Measurements from ENCODE around the gene TLR5. TPM values are rescaled to one million over a fixed set of nuclear protein-coding genes. Genes with fewer than 3 reads are reported as not detected.

TLR5 gene
- total RNA-seq, 2 donors from 2014 or later: 1.3 to 3.5 TPM

- ATAC-seq (peak; percentile 58), DNase-seq (peak; percentile 43 to 74)
- intact Hi-C loops (cut with DNase I, micrococcal nuclease): no loop called here
Measured at GRCh38 chr1:223129229-223129901, 13.7 kb downstream of the TLR5 start.

GRCh38 chr1:223126741-223127140, 16.3 kb downstream of the TLR5 start:
- intact Hi-C loops (cut with DNase I, micrococcal nuclease): no loop called here
- DNase-seq: no peak
- ATAC-seq: no peak

DNA sequence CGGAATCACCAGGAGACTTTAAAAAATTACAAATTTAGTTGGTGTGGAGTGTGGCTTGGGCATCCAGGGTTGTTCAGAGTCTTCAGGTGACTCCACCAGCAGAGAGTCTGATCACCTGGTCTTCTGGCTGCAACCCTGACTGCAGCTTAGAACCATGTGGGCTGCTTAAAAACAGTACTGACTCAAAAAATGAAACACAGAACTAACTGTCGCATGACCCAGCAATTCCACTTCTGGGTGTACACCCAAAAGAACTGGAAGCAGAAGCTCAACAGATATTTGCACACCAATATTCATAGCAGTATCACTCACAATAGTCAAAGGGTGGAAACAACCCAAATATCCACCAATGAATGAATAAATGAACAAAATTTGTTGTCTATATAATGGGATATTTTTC, 17.3 kb downstream of the TLR5 start:
- intact Hi-C loops (cut with DNase I, micrococcal nuclease): no loop called here
- DNase-seq: no peak

DNA sequence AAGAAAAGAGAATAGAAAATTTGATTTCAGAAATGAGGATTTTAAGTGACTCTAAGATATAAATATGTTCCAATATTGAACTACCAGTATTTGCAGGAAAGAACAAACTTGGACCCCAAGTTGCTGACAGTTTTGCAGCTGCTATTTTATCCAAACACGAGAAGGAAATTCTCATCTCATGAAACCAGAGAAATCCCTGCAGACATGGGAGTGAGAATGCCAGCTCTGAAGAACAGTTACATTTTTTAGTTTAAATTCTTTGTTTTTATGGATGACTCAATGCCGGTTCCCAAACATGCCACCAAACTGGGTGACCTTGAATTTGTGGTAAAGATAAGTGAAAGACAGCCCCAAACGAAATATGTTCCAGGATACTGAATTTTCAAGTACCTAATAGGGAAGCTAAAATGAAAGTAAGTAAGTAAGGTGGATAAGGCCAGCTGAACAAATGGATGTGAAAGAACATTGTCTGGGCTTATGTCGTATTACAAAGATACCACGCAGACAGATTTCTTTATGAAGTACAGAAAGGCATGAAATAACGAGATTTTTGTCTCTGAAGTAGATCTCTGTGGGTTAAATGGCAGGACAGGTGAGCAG, 19.9 kb downstream of the TLR5 start:
- ATAC-seq: peak; percentile 34
- no peak for DNase-seq
- intact Hi-C loops (cut with DNase I, micrococcal nuclease): no loop called here

More for the DNA sequence above, 17.3 kb downstream of the TLR5 start:
- no peak for ATAC-seq

DNA sequence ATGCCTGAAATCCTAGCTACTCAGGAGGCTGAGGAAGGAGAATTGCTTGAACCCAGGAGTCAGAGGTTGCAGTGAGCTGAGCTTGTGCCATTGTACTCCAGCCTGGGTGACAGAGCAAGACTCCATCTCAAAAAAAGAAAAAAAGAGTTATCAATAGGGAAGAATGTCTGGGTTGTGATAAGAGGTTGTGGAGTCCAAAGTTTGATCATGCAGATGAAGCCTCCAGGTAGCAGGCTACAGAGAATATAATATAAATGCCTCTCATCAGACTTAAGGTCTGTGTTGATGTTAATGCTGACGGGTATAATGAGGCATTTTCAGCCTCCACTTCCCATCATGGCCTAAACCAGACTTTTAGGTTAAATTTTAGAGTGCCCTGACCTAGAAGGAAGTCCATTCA, 24.6 kb downstream of the TLR5 start:
- intact Hi-C loops (cut with DNase I, micrococcal nuclease): no loop called here

GRCh38 chr1:223116950-223117349, 26.1 kb downstream of the TLR5 start:
- intact Hi-C loops (cut with DNase I, micrococcal nuclease): no loop called here
- no peak for DNase-seq
- ATAC-seq: no peak

More for the DNA sequence above, 24.6 kb downstream of the TLR5 start:
- ATAC-seq (no peak), DNase-seq (no peak)

DNA sequence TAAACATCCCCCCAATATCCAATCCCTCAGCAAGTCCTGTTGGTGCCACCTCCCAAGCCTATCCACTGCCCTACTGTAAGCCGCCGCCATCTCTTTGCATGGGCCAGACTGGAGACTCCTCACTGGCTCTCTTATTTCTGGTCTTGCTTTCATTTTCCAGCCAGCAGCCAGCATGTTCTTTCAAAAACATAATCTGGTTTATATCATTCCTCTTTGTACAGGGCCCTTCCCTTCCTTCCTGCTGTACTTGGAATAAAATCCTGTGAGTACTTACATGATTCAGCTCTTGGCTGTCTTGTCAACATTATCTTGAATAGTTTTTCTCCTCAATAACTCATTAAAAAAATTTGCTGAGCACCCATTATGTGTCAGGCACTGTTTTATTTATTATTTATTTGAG, 28.2 kb downstream of the TLR5 start:
- DNase-seq (no peak), ATAC-seq (no peak)
- intact Hi-C loops (cut with DNase I, micrococcal nuclease): no loop called here

DNA sequence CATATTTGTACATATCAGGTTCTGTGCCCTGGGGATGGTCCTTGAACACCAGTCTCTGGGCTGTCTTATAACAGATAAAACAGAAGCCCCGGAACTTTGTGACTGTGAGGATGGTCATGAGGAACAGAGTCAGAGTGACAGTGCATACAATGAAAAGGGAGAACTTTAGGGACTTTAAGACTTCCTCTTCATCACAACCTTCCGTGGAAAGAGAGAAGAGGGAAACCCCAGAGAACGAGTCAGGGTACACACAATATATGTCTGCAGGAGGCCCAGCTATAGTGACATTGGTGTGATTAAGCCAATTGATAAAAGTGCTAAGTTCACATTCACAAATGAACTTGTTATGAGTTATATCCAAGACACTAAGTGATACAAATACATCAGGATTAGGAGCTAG, 32.1 kb downstream of the TLR5 start:
- DNase-seq (no peak), ATAC-seq (no peak)
- intact Hi-C loops (cut with DNase I, micrococcal nuclease): no loop called here

DNA sequence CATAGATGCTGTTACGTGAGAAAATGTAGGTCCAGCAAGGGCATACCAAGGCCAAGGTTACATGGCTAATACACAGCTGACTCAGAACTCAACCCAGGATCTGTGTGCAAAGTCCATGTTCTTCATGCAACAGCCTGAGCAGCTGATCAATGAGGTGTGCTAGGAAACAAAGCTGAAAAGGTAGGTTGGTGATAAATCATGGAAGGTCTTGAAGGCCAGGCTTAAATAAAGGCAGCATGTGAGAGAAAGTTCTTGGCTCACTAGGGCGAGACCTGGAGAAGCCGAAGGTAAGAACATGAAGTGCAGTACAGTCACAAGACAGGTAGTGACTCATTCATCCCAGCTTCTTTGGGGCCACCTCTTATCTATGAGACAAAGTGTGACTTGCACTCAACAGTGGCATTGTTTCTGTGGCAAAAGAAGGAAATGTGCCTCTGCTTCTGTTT, 33.4 kb downstream of the TLR5 start:
- intact Hi-C loops (cut with DNase I, micrococcal nuclease): no loop called here
- ATAC-seq: peak; percentile 45

GRCh38 chr1:223106856-223107255, 36.2 kb downstream of the TLR5 start:
- ATAC-seq: no peak
- DNase-seq: no peak
- intact Hi-C loops (cut with DNase I, micrococcal nuclease): no loop called here

More for the DNA sequence above, 33.4 kb downstream of the TLR5 start:
- DNase-seq: no peak

DNA sequence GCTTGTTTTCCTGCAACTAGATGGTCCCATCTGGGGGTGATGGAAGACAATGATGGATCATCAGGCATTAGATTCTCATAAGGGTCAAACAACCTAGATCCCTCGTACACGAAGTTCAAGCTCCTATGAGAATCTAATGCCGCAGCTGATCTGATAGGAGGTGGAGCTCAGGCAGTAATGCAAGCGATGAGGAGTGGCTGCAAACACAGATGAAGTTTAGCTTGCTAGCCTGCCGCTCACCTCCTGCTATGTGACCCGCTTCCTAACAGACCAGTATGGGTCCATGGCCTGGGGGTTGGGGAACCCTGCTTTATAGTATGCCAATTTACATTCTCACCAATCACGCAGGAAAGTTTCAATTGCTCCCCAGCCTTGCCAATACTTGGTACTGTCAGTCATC, 37.5 kb downstream of the TLR5 start:
- no peak for ATAC-seq
- no peak for DNase-seq
- intact Hi-C loops (cut with DNase I, micrococcal nuclease): no loop called here

- no peak for DNase-seq
- no peak for ATAC-seq
- intact Hi-C loops (cut with DNase I, micrococcal nuclease): no loop called here
Measured at GRCh38 chr1:223102797-223103533, 40.1 kb downstream of the TLR5 start.

DNA sequence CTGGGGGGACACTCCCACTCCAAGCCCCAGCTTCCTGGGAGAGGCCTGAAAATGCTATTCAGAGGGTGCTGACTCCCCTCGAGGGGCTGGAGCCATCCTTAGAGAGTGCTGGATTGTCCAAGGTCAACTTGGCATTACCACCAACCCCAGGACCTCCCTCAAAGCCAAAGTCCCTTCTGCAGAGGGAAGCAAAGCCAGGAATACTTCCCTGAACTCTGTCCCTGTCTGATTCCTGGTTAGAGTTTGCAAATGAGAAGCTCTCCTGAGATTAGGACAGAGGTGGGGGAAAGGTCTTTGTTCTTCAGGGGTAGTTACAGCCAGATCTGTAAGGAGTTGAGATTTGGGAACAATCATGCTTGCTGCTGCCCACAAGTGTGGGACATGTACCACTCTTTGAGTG, 45.3 kb downstream of the TLR5 start:
- ATAC-seq (no peak), DNase-seq (no peak)
- intact Hi-C loops (cut with DNase I, micrococcal nuclease): no loop called here

DNA sequence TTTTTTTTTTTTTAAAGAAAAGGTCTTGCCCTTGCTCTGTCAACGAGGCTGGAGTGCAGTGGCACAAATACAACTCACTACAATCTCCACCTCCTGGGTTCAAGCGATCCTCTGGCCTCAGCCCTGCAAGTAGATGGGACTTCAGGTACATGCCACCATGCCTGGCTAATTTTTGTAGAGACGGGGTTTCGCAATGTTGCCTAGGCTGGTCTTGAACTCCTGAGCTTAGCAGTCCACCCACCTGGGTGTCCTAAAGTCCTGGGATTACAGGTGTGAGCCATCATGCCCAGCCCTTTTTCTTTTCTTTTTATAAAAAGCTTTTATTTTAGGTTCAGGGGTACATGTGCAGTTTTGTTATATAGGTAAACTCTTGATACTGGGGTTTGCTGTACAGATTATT, 47.2 kb downstream of the TLR5 start:
- ATAC-seq (no peak), DNase-seq (no peak)
- intact Hi-C loops (cut with DNase I, micrococcal nuclease): no loop called here

GRCh38 chr1:223091896-223092295, 51.2 kb downstream of the TLR5 start:
- intact Hi-C loops (cut with DNase I, micrococcal nuclease): no loop called here
- DNase-seq (no peak), ATAC-seq (no peak)

DNA sequence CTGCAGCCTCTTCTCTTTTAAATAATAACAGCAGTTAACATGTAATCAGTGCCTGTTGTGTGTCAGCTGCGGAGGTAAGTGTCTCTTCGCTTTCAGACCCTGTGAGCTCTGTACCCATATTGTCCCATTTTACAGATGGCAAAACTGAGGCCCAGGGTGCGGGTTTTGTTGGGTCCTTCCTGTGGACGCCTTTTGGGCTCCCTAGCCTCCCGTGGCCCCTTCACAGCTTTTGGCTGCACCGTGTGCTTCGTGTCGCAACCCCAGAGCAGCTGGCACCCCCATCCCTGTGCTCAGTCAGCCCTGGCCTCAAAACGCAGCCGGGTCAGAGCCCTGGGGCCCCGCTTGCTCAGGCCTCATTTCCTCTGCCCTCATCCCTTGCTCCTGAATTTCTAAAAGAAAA, 53.8 kb downstream of the TLR5 start:
- DNase-seq (no peak), ATAC-seq (no peak)
- intact Hi-C loops (cut with DNase I, micrococcal nuclease): loop anchor here in 1 of 2 donors (10.0 kb wide), 1 partner anchor 354 kb away; the partner anchor contains the start of gene FAM177B

- intact Hi-C loops (cut with DNase I, micrococcal nuclease): loop anchor here in 1 of 2 donors (10.0 kb wide), 1 partner anchor 354 kb away; the partner anchor contains the start of gene FAM177B
Measured at GRCh38 chr1:223088713-223089240, 54.3 kb downstream of the TLR5 start.

DNA sequence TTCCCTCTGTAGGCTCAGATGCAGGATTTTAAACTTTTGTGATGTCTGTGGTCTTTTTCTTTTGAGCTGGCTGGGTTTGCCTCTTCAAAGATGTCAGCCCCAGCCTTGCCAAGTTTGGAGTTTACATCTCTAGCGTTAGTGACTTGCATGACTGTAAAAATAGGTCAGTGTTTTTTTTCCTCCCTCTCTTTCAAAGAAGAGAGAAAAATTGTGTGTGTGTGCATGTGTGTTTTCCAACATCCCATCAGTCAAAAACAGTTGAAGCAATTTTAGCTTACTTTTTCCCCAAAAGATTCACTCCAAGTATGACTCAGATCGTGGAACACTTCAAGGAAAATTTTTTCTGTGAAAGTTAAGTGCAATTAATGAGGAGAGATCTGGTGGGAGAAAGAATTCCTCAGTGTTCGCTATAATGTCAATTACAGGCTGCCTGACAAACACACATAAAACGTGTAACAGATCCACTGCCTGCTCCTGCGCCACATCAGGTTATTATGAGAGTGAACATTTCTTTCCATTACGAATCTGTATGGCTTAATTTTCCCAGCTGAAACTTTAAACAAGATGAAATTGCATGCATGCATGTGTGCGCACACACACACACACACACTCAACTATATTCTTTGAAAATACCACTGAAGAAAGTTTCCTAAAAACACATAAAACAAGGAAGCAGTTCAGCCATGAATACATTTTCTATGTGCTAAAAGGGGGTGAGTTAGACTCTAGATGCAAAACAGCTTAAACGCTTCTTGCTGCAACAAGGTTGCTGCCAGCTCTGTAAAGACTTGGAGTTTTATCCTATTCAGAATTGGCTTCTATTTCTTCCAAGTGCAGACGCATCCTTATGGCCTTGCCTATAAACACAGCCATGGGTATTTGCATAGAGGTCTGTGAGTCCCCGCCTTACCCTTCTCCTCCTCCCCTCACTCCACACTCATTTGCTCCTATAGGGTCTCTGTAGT, 55.5 kb downstream of the TLR5 start:
- intact Hi-C loops (cut with DNase I, micrococcal nuclease): loop anchor here in 1 of 2 donors (10.0 kb wide), 1 partner anchor 353 kb away; the partner anchor contains the start of gene FAM177B
- ATAC-seq (no peak), DNase-seq (no peak)

More at GRCh38 chr1:223088713-223089240, 54.3 kb downstream of the TLR5 start:
- ATAC-seq (no peak), DNase-seq (no peak)
